Activated CD4-positive, CD25-positive, alpha-beta regulatory T cell (primary cell): Measurements from ENCODE around the gene CORO7.

ENCODE experiments used
- DNase-seq, 4 experiments: peaks; one replicate each; lab custom pipeline; 2025; lab: John Stamatoyannopoulos, UW

Gene CORO7

GRCh38 chr16:4384509-4384942 is 31.9 kb downstream of the CORO7 start:
- DNase-seq: no peak

- DNase-seq: no peak
Observed at GRCh38 chr16:4383591-4384444, 32.6 kb downstream of the CORO7 start.

- DNase-seq: no peak
Observed at GRCh38 chr16:4382795-4383357, 33.5 kb downstream of the CORO7 start.

GRCh38 chr16:4381935-4382794 is 34.2 kb downstream of the CORO7 start:
- no peak for DNase-seq

- DNase-seq: no peak
Observed at GRCh38 chr16:4381072-4381934, 35.1 kb downstream of the CORO7 start.

- no peak for DNase-seq
Observed at GRCh38 chr16:4380119-4381063, 36.0 kb downstream of the CORO7 start.

- DNase-seq: no peak
Observed at GRCh38 chr16:4378999-4379690, 37.3 kb downstream of the CORO7 start.

GRCh38 chr16:4378161-4378666 is 38.2 kb downstream of the CORO7 start:
- no peak for DNase-seq

GRCh38 chr16:4377573-4378154 is 38.7 kb downstream of the CORO7 start:
- no peak for DNase-seq

GRCh38 chr16:4376893-4377572 is 39.4 kb downstream of the CORO7 start:
- no peak for DNase-seq

- no peak for DNase-seq
Observed at GRCh38 chr16:4376126-4376892, 40.1 kb downstream of the CORO7 start.

GRCh38 chr16:4375717-4376116 is 40.7 kb downstream of the CORO7 start:
- DNase-seq: no peak

GRCh38 chr16:4373909-4374742 is 42.3 kb downstream of the CORO7 start:
- no peak for DNase-seq

- no peak for DNase-seq
Observed at GRCh38 chr16:4373356-4373908, 43.0 kb downstream of the CORO7 start.

- DNase-seq: no peak
Observed at GRCh38 chr16:4372578-4373355, 43.6 kb downstream of the CORO7 start.
